Activated CD4-positive, alpha-beta T cell treated with anti-CD3 and anti-CD28 coated beads for 48 hours (primary cell): ENCODE results near the gene PLGLB2.
"Not testable (repeated sequence)": the region's sequence is repeated elsewhere in the genome, so short reads cannot be mapped to it uniquely, and the experiment has no call there.

ENCODE experiments used
- DNase-seq: peaks from one replicate; pipeline ENCODE4 v3.0.0-alpha.2; 2020

PLGLB2 gene

GRCh38 chr2:87747791-87748190, at the start of gene PLGLB2:
Gene PLGLB2, plus strand, starts transcription at chr2:87748087. Its CDS starts 67 bp downstream, at chr2:87748154.
- DNase-seq: not testable (repeated sequence)

DNA sequence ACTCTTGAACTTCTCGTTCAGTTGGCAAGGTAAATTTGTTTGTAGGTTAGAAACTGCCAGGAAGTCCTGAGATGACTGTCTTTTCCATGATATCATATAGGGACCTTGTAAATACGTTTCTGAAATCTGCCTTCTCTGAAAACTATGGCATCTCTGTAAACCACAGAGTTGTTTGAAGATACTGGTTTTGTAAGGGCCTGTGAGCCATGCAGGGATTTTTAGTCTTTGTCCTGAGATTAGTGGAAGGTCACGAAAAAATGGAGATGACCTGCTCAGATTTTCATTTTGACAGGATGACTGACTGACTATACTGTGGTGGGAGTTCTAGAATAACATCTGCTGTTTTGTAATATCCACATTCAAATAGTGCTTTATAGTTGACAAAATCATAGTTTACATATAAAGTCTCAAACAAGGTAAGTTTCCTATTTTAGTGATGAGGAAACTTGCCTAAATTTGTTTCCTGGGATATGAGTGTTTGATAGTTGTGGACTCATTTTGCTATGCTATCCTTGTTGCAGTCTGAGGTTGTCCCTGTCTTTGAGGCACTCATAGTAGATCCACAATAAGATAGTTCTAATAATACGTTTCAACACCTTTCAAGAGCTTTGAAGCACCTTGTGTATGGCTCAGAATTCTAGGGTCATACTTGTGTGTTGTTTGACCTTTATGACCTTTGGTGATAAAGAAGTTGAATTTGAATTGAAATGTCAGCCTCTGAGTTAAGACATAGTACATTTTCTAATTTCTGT, 43.1 kb upstream of the PLGLB2 start:
- DNase-seq: not testable (repeated sequence)

DNA sequence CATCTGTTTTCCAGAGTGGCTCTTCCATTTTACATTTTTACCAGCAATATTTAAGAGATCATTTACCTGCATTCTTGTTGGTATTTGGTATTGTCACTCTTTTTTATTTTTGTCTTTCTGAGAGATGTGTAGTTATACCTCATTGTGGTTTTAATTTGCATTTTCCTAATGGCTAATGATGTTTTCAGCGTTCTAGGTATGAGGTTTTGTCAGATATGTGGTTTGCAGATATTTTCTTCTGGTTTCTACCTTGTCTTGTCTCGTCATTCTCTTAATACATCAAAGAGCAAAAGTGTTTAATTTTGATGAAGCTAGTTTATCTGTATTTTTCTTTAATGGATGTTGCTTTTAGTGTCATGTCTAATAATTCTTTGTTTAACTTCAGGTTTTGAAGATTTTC, 39.5 kb upstream of the PLGLB2 start:
- DNase-seq: not testable (repeated sequence)

GRCh38 chr2:87727940-87728599, 19.8 kb upstream of the PLGLB2 start:
- not testable (repeated sequence) for DNase-seq

GRCh38 chr2:87740928-87741327, 7.0 kb upstream of the PLGLB2 start:
- not testable (repeated sequence) for DNase-seq

DNA sequence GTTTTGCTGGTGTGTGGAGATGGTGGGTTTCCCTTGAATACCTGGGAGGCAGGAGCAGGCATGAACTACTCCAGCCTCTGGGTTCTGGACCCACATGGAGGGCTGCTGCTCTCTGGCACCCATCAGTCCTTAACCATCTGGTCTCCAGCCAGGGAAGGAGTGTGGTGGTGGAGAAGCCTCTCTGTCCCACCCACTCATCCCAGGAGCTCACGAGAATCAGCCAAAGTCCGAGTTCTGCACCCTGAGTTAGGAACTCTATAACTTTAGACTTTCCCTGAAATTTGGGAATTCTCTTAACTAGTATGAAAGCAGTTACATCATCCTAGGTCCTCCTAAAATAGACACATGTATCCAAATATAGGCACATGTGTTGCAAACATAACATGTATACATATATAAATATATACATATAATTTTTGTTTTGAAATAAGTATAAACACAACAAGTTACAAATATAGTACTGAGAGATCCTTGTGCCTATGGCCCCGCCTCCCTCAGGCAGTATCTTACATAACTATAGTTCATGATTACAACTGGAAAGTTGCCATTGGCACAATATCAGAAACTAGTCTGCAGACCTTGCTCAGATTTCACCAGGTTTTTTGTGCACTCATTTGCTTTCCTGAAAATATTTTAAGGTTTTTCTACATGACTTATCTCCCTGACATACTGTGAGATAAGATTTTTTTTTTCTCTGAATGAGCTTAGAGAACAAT, 5.3 kb upstream of the PLGLB2 start:
- not testable (repeated sequence) for DNase-seq

GRCh38 chr2:87743638-87744037, 4.2 kb upstream of the PLGLB2 start:
- not testable (repeated sequence) for DNase-seq

GRCh38 chr2:87745353-87745951, 2.4 kb upstream of the PLGLB2 start:
- DNase-seq: not testable (repeated sequence)

GRCh38 chr2:87748524-87748923, 637 bp downstream of the PLGLB2 start:
- DNase-seq: not testable (repeated sequence)

DNA sequence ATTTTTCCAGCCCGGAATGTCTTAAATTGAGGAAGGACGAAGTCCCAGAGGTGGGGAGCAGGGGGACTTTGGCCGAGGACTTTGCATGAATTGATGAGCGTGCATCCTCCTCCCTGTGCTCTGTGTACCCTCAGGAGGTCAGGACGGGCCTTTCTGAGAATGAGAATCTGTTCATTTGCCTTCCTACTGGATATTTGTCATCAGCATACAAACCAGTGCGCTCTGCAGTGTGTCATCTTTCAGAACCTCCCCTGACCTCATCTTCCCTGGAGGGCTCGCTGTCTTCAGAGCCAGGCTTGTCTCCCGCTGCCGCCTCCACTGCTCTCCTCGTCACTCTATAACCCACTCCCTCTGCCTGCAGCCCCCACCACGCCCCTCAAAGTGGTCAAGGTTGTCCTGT, 2.7 kb downstream of the PLGLB2 start:
- DNase-seq: not testable (repeated sequence)

- DNase-seq: not testable (repeated sequence)
Measured at GRCh38 chr2:87754759-87755158, 6.9 kb downstream of the PLGLB2 start.
